Suprapubic skin (tissue), 4 donors: ENCODE results near the gene ASB6.

ENCODE experiments used
- EP300 ChIP-seq: sonication (generic); formaldehyde crosslinking; IDR thresholded peaks from one replicate; pipeline ENCODE4 v1.6.1; 2017; ENCODE audit warnings: antibody characterized with exemption
- POLR2A ChIP-seq, 2 donors: fragments of 450-650 bp; IDR thresholded peaks; one replicate each; pipeline ENCODE4 v1.6.1; 2017; ENCODE audit warnings: antibody characterized with exemption in 2 of 2, mild to moderate bottlenecking in 2 of 2, moderate library complexity in 2 of 2
- POLR2AphosphoS5 ChIP-seq, 3 donors: sonication (generic); formaldehyde crosslinking; IDR thresholded peaks; one replicate each; pipeline ENCODE4 v1.6.1; 2017; ENCODE audit warnings: antibody characterized with exemption in 3 of 3
- TF ChIP-seq, protein P1 (sequence below), 2 donors: fragments of 200-600 bp in 1 of 2; fragments of 450-650 bp in 1 of 2; sonication (generic) in 1 of 2; IDR thresholded peaks; one replicate each; pipeline ENCODE4 v1.5.1; 2016 to 2019; ENCODE audit warnings: antibody characterized with exemption in 2 of 2, mild to moderate bottlenecking in 1 of 2, moderate library complexity in 1 of 2

DNA sequence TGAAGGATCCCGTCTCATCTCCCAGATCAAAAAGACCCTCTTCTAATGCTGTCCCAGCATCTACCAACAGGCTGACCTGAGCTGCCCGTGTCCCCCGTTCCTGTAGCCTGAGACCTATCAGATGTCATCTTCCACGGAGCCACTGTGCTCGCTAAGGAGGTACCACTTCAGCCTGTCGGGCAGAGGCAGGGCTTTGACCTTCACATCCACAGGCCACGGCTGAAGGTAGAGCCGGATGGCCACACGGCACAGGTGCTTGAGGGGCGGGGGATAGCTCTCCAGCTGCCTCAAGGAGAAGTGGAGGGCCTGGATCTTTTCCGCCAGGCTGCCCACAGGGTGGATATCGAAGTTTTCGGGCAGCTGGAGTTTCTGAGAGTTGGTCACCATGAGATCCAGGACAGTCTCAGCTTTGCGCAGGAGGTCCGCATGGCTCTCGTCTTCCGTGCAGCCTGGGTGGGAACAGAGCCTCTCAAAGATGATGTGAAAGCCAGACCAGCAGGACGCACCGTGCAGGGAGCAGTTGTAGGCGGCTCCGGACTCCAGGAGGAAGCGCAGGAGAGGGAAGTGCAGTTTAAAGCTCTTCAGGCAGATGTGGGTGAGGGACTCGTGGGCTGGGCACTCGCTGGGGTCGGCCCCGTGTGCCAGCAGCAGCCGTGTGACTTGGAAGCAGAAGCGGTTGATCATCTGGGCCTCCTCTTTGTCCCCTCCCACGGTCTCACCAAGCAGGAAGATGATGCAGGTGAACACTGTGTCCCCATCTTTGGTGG is 4.1 kb downstream of the ASB6 start:
- TF ChIP-seq, protein P1, sequence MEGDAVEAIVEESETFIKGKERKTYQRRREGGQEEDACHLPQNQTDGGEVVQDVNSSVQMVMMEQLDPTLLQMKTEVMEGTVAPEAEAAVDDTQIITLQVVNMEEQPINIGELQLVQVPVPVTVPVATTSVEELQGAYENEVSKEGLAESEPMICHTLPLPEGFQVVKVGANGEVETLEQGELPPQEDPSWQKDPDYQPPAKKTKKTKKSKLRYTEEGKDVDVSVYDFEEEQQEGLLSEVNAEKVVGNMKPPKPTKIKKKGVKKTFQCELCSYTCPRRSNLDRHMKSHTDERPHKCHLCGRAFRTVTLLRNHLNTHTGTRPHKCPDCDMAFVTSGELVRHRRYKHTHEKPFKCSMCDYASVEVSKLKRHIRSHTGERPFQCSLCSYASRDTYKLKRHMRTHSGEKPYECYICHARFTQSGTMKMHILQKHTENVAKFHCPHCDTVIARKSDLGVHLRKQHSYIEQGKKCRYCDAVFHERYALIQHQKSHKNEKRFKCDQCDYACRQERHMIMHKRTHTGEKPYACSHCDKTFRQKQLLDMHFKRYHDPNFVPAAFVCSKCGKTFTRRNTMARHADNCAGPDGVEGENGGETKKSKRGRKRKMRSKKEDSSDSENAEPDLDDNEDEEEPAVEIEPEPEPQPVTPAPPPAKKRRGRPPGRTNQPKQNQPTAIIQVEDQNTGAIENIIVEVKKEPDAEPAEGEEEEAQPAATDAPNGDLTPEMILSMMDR (IDR thresholded peaks at IDR 0.05): no peak
- no peak for TF ChIP-seq POLR2A (IDR thresholded peaks at IDR 0.05)
- TF ChIP-seq POLR2AphosphoS5 (IDR thresholded peaks at IDR 0.05): no peak
- TF ChIP-seq EP300: no peak
